Body of pancreas (tissue), 4 donors: ENCODE data around the gene SDC1. TPM values are rescaled to one million over a fixed set of nuclear protein-coding genes. Genes with fewer than 3 reads are reported as not detected.
A peak's percentile ranks its signal among the peaks of the same experiment; 100 is the strongest.

Experiments used
- ATAC-seq: fragments of 150-250 bp; one replicate; pipeline ENCODE4 v1.9.1; 2016
- DNase-seq, 4 donors: peaks; one replicate each; pipeline ENCODE4 v3.0.0-alpha.2; 2019
- H3K27ac ChIP-seq, 4 donors: fragments of 200-600 bp; sonication (generic); 1 replicate in 3 of 4; 2 replicates in 1 of 4; pipeline versions ENCODE4 v1.5.1 to v1.6.1; 2016 to 2019; ENCODE audit warnings: mild to moderate bottlenecking in 1 of 4, mixed read lengths in 1 of 4, moderate library complexity in 1 of 4
- H3K27me3 ChIP-seq, 2 donors: fragments of 200-600 bp; sonication (generic); one replicate each; pipeline ENCODE4 v1.6.0; 2016; ENCODE audit warnings: mild to moderate bottlenecking in 1 of 2
- H3K36me3 ChIP-seq, 2 donors: fragments of 200-600 bp; sonication (generic); replicated peaks in 1 of 2; 2 replicates each; pipeline ENCODE4 v1.5.1; 2016; ENCODE audit warnings: low read depth in 2 of 2; ENCODE audit not compliant: insufficient read depth in 1 of 2
- H3K4me1 ChIP-seq: fragments of 200-600 bp; sonication (generic); one replicate; pipeline ENCODE4 v1.6.0; 2016
- H3K4me3 ChIP-seq, 2 donors: fragments of 200-600 bp; sonication (generic); 1 replicate in 1 of 2; 2 replicates in 1 of 2; pipeline ENCODE4 v1.5.1; 2016 to 2019
- H3K9me3 ChIP-seq, 3 donors: fragments of 200-600 bp; sonication (generic); 1 replicate in 2 of 3; 2 replicates in 1 of 3; pipeline ENCODE4 v1.5.1; 2016
- CTCF ChIP-seq, 7 experiments: fragments of 450-650 bp in 4 of 7; fragments of 200-600 bp in 3 of 7; sonication (generic) in 3 of 7; IDR thresholded peaks; one replicate each; pipeline ENCODE4 v1.5.1; 2016 to 2019; ENCODE audit warnings: antibody characterized with exemption in 7 of 7
- POLR2A ChIP-seq, 3 donors: fragments of 450-650 bp; IDR thresholded peaks; one replicate each; pipeline ENCODE4 v1.6.1; 2016; ENCODE audit warnings: antibody characterized with exemption in 3 of 3, mild to moderate bottlenecking in 2 of 3
- WGBS, 2 donors: methylation state at CpG; one replicate each; pipeline ENCODE4 v1.1.5; 2017; 5-methylcytosine and 5-hydroxymethylcytosine counted together
- intact Hi-C: fragments of 100-400 bp; cut with DNase I; formaldehyde crosslinking; loops from one replicate; pipeline ENCODE4 v1.15.1; 2023
- total RNA-seq, 2 donors: library from RNA; depleted of rRNA; stranded (reverse); fragments of >200 nt; gene quantifications; one replicate each; pipeline ENCODE4 v1.1.0, GENCODE V29; 2016

The SDC1 gene
- total RNA-seq, 2 donors from 2014 or later = 24.7 to 53.2 TPM

- TF ChIP-seq CTCF (IDR thresholded peaks at IDR 0.05) (no peak), POLR2A (IDR thresholded peaks at IDR 0.05) (no peak)
- DNase-seq = peak in 1 of 4 donors; percentile 8
- H3K27ac ChIP-seq = peak overlapping the region in 2 of 4 donors; percentile 41 to 46
- 27 to 28% methylated on average over 8 of the region's 8 CpGs for WGBS, 2 donors
- H3K4me1 ChIP-seq = peaks cover 10% of the 10 kb centered on the region
- no peaks in the 10 kb centered on the region for H3K27me3 ChIP-seq
- H3K9me3 ChIP-seq = no peaks in the 10 kb centered on the region
- peak; percentile 45 for ATAC-seq
- intact Hi-C loops = no loop called here
- H3K36me3 ChIP-seq = no peaks in the 10 kb centered on the region
- no peak overlapping the region for H3K4me3 ChIP-seq
Observed at GRCh38 chr2:20157193-20157891, 67.6 kb downstream of the SDC1 start.

GRCh38 chr2:20156836-20157192 is 68.1 kb downstream of the SDC1 start:
- DNase-seq (peak in 1 of 4 donors; percentile 6), ATAC-seq (no peak)
- H3K4me3 ChIP-seq = no peak overlapping the region
- TF ChIP-seq POLR2A (IDR thresholded peaks at IDR 0.05) = no peak
- TF ChIP-seq CTCF (IDR thresholded peaks at IDR 0.05) = no peak
- H3K4me1 ChIP-seq = peaks cover 10% of the 10 kb centered on the region
- peak overlapping the region in 2 of 4 donors; percentile 41 to 46 for H3K27ac ChIP-seq
- WGBS, 2 donors = 78 to 86% methylated on average over 3 of the region's 3 CpGs
- no peaks in the 10 kb centered on the region for H3K36me3 ChIP-seq
- no peaks in the 10 kb centered on the region for H3K9me3 ChIP-seq
- intact Hi-C loops = no loop called here
- no peaks in the 10 kb centered on the region for H3K27me3 ChIP-seq

GRCh38 chr2:20156076-20156759 is 68.7 kb downstream of the SDC1 start:
- H3K27me3 ChIP-seq = no peaks in the 10 kb centered on the region
- no peaks in the 10 kb centered on the region for H3K36me3 ChIP-seq
- 93 to 95% methylated on average over 3 of the region's 3 CpGs for WGBS, 2 donors
- H3K4me1 ChIP-seq = peaks cover 10% of the 10 kb centered on the region
- peak overlapping the region in 2 of 4 donors; percentile 41 to 46 for H3K27ac ChIP-seq
- DNase-seq (no peak), ATAC-seq (no peak)
- no peak for TF ChIP-seq POLR2A (IDR thresholded peaks at IDR 0.05)
- TF ChIP-seq CTCF (IDR thresholded peaks at IDR 0.05) = no peak
- H3K4me3 ChIP-seq = no peak overlapping the region
- H3K9me3 ChIP-seq = no peaks in the 10 kb centered on the region
- intact Hi-C loops = no loop called here

- no peak overlapping the region for H3K4me3 ChIP-seq
- no peaks in the 10 kb centered on the region for H3K36me3 ChIP-seq
- no peaks in the 10 kb centered on the region for H3K27me3 ChIP-seq
- intact Hi-C loops = no loop called here
- peak in 1 of 4 donors; percentile 2 for DNase-seq
- H3K9me3 ChIP-seq = no peaks in the 10 kb centered on the region
- ATAC-seq = no peak
- TF ChIP-seq CTCF (IDR thresholded peaks at IDR 0.05) = no peak
- TF ChIP-seq POLR2A (IDR thresholded peaks at IDR 0.05) = no peak
- 74 to 77% methylated on average over 5 of the region's 5 CpGs for WGBS, 2 donors
- peaks cover 19% of the 10 kb centered on the region for H3K4me1 ChIP-seq
- no peak overlapping the region for H3K27ac ChIP-seq
Observed at GRCh38 chr2:20153131-20153851, 71.6 kb downstream of the SDC1 start.
